ENCODE results near the gene FHIT. TPM values are rescaled to one million over a fixed set of nuclear protein-coding genes. Genes with fewer than 3 reads are reported as not detected.

The FHIT gene
- total RNA-seq, 2 experiments from 2014 or later, result 7.6 to 7.9 TPM

GRCh38 chr3:59998058-59998457, 1253.2 kb downstream of the FHIT start:
- ATAC-seq (no peak), DNase-seq (no peak)
- CTCF ChIA-PET, result interaction anchor here (1.2 kb wide), 1 partner anchor 9 kb away, joined by 4 read pairs; no protein-coding TSS in a partner anchor
- Mint-ChIP-seq H3K27me3 (no peaks in the 10 kb centered on the region), H3K9me3 (peaks cover 6% of the 10 kb centered on the region), H3K27ac (no peak overlapping the region), H3K4me1 (ENCODE audit: low read depth) (peaks cover 65% of the 10 kb centered on the region), H3K36me3 (ENCODE audit: low read depth) (peaks cover 17% of the 10 kb centered on the region), H3K4me3 (no peak overlapping the region)
- no peak for TF ChIP-seq CTCF (IDR thresholded peaks at IDR 0.05)
- POLR2A ChIA-PET, result no interaction called here
- intact Hi-C loops (cut with micrococcal nuclease), result no loop called here

GRCh38 chr3:59997583-59997982, 1253.7 kb downstream of the FHIT start:
- POLR2A ChIA-PET, result no interaction called here
- no peak for TF ChIP-seq CTCF (IDR thresholded peaks at IDR 0.05)
- Mint-ChIP-seq H3K9me3 (peaks cover 6% of the 10 kb centered on the region), H3K4me1 (ENCODE audit: low read depth) (peaks cover 69% of the 10 kb centered on the region), H3K4me3 (no peak overlapping the region), H3K27me3 (no peaks in the 10 kb centered on the region), H3K27ac (no peak overlapping the region), H3K36me3 (ENCODE audit: low read depth) (peaks cover 19% of the 10 kb centered on the region)
- no peak for ATAC-seq
- no peak for DNase-seq
- CTCF ChIA-PET, result interaction anchor here (1.2 kb wide), 1 partner anchor 10 kb away, joined by 4 read pairs; no protein-coding TSS in a partner anchor
- intact Hi-C loops (cut with micrococcal nuclease), result no loop called here

- H3K27me3 Mint-ChIP-seq, result no peaks in the 10 kb centered on the region
- peaks cover 11% of the 10 kb centered on the region for H3K36me3 Mint-ChIP-seq (ENCODE audit: low read depth)
- peak overlapping the region; percentile 44 for H3K27ac Mint-ChIP-seq
- H3K9me3 Mint-ChIP-seq, result peaks cover 11% of the 10 kb centered on the region
- DNase-seq (no peak), ATAC-seq (no peak)
- no peak for TF ChIP-seq CTCF (IDR thresholded peaks at IDR 0.05)
- intact Hi-C loops (cut with micrococcal nuclease), result no loop called here
- peaks cover 63% of the 10 kb centered on the region for H3K4me1 Mint-ChIP-seq (ENCODE audit: low read depth)
- ChIA-PET CTCF (interaction anchor here (0.7 kb wide), 1 partner anchor 15 kb away, joined by 3 read pairs; no protein-coding TSS in a partner anchor), POLR2A (no interaction called here)
- H3K4me3 Mint-ChIP-seq, result no peak overlapping the region
Measured at GRCh38 chr3:59996056-59996455, 1255.2 kb downstream of the FHIT start.

- Mint-ChIP-seq H3K27ac (peak overlapping the region; percentile 44), H3K36me3 (ENCODE audit: low read depth) (peaks cover 8% of the 10 kb centered on the region), H3K4me3 (no peak overlapping the region), H3K27me3 (no peaks in the 10 kb centered on the region), H3K4me1 (ENCODE audit: low read depth) (peaks cover 58% of the 10 kb centered on the region), H3K9me3 (peaks cover 8% of the 10 kb centered on the region)
- intact Hi-C loops (cut with micrococcal nuclease), result no loop called here
- ChIA-PET POLR2A (interaction anchor here (1.0 kb wide), 1 partner anchor 16 kb away, joined by 3 read pairs; no protein-coding TSS in a partner anchor), CTCF (no interaction called here)
- peak; percentile 51 for DNase-seq
- no peak for TF ChIP-seq CTCF (IDR thresholded peaks at IDR 0.05)
- peak; percentile 69 for ATAC-seq
Measured at GRCh38 chr3:59995563-59995962, 1255.7 kb downstream of the FHIT start.

GRCh38 chr3:59994732-59995304, 1256.4 kb downstream of the FHIT start:
- peak overlapping the region; percentile 21 for H3K27ac Mint-ChIP-seq
- no peak for TF ChIP-seq CTCF (IDR thresholded peaks at IDR 0.05)
- intact Hi-C loops (cut with micrococcal nuclease), result no loop called here

More at GRCh38 chr3:59994732-59995304, 1256.4 kb downstream of the FHIT start:
- H3K9me3 Mint-ChIP-seq, result peaks cover 8% of the 10 kb centered on the region
- no peak overlapping the region for H3K4me3 Mint-ChIP-seq
- ATAC-seq (no peak), DNase-seq (no peak)
- peaks cover 58% of the 10 kb centered on the region for H3K4me1 Mint-ChIP-seq (ENCODE audit: low read depth)
- H3K36me3 Mint-ChIP-seq (ENCODE audit: low read depth), result peaks cover 5% of the 10 kb centered on the region
- no peaks in the 10 kb centered on the region for H3K27me3 Mint-ChIP-seq
- ChIA-PET CTCF (interaction anchor here (1.0 kb wide), 3 partner anchors 8 to 14 kb away, joined by 3 to 4 read pairs (median 3); no protein-coding TSS in a partner anchor), POLR2A (interaction anchor here (0.5 to 1.0 kb wide), 2 partner anchors 15 to 576 kb away, joined by 3 read pairs; no protein-coding TSS in a partner anchor)

Data from activated CD8-positive, alpha-beta T cell treated with anti-CD3 and anti-CD28 coated beads for 36 hours (primary cell).